T-helper 9 cell (primary cell): ENCODE results near the gene NOL4L.

Source experiments
- DNase-seq: peaks from one replicate; pipeline ENCODE4 v3.0.0-alpha.2; 2020

Gene NOL4L

GRCh38 chr20:32440758-32441078 lies 144.4 kb downstream of the NOL4L start:
- DNase-seq: no peak

DNA sequence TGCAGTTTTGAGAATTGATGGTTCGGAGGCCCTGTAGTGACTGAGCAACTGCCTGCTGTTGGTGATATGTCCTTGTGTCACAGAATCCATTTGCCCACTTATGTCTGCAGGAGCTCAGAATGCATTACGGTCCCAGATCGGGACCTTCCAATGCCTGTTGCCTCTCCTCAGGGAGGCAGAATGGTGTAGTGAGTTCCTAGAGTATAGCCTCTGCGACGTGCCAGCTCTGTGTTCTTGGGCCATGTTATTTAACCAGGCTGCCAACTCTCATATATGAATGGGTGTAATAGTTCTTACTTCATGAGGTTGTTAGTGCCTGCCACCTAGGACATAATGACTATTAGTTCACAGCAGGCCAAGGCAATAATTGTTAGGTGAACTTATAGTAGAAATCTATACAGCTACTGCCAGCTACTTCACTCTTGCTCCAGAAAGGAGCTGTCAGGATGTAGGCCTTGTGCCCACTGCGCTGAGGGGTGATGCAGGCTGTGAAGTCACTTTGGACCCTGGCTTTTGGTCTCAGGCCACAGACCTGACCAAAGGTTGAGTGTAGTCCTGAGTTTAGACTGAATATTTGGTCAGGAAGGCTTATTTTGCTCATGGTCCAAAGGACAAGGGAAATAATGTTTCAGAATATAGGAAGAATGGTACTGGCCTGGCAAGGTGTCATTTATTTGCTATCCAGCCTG lies 144.9 kb downstream of the NOL4L start:
- no peak for DNase-seq

- DNase-seq: no peak
Measured at GRCh38 chr20:32439132-32439829, 145.9 kb downstream of the NOL4L start.

GRCh38 chr20:32438331-32438858 lies 146.7 kb downstream of the NOL4L start:
- no peak for DNase-seq

- DNase-seq: no peak
Measured at GRCh38 chr20:32437391-32438074, 147.6 kb downstream of the NOL4L start.

DNA sequence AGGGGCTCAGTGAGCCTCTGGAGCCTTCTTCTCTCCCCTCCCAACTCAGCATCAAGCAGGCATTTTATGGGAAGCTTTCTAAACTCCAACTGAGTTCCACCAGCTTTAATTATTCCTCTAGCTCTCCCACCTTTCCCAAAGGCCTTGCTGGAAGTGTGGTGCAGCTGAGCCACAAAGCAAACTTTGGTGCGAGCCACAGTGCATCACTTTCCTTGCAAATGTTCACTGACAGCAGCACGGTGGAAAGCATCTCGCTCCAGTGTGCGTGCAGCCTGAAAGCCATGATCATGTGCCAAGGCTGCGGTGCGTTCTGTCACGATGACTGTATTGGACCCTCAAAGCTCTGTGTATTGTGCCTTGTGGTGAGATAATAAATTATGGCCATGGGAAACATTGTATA lies 148.2 kb downstream of the NOL4L start:
- no peak for DNase-seq

- no peak for DNase-seq
Measured at GRCh38 chr20:32436142-32436861, 148.8 kb downstream of the NOL4L start.

DNA sequence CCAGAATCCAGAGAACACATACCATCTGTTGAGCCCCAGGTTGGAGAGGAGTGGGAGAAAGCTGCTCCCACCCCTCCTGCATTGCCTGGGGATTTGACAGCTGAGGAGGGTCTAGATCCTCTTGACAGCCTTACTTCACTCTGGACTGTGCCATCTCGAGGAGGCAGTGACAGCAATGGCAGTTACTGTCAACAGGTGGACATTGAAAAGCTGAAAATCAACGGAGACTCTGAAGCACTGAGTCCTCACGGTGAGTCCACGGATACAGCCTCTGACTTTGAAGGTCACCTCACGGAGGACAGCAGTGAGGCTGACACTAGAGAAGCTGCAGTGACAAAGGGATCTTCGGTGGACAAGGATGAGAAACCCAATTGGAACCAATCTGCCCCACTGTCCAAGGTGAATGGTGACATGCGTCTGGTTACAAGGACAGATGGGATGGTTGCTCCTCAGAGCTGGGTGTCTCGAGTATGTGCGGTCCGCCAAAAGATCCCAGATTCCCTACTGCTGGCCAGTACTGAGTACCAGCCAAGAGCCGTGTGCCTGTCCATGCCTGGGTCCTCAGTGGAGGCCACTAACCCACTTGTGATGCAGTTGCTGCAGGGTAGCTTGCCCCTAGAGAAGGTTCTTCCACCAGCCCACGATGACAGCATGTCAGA lies 149.6 kb downstream of the NOL4L start:
- DNase-seq: no peak

DNA sequence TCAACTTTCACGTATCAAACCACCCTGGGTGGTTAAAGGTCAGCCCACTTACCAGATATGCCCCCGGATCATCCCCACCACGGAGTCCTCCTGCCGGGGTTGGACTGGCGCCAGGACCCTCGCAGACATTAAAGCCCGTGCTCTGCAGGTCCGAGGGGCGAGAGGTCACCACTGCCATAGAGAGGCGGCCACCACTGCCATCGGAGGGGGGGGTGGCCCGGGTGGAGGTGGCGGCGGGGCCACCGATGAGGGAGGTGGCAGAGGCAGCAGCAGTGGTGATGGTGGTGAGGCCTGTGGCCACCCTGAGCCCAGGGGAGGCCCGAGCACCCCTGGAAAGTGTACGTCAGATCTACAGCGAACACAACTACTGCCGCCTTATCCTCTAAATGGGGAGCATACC lies 150.7 kb downstream of the NOL4L start:
- no peak for DNase-seq

GRCh38 chr20:32433311-32434021 lies 151.7 kb downstream of the NOL4L start:
- no peak for DNase-seq

GRCh38 chr20:32432277-32432676 lies 152.9 kb downstream of the NOL4L start:
- DNase-seq: no peak

DNA sequence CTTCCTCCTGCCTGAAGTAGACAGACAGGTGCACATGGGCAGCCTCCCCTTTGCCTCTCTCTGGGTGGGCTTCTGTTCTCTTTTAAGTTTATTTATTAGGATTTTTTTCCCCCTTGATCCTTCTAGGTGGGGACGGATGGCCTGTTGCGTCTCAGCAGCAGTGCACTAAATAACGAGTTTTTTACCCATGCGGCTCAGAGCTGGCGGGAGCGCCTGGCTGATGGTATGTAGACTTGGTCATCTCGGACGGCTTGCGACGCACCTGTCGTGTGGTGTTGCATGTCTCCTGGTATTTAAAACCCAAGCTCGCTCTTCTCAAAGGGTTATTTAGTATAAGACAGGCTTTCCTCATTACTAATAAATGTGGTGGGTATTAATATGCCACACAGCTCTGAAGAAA lies 153.7 kb downstream of the NOL4L start:
- no peak for DNase-seq

GRCh38 chr20:32429745-32430360 lies 155.3 kb downstream of the NOL4L start:
- DNase-seq: no peak

GRCh38 chr20:32429343-32429742 lies 155.8 kb downstream of the NOL4L start:
- no peak for DNase-seq

GRCh38 chr20:32427996-32428395 lies 157.1 kb downstream of the NOL4L start:
- no peak for DNase-seq

GRCh38 chr20:32421290-32421689 lies 163.8 kb downstream of the NOL4L start:
- DNase-seq: no peak

- no peak for DNase-seq
Measured at GRCh38 chr20:32418376-32418775, 166.8 kb downstream of the NOL4L start.

DNA sequence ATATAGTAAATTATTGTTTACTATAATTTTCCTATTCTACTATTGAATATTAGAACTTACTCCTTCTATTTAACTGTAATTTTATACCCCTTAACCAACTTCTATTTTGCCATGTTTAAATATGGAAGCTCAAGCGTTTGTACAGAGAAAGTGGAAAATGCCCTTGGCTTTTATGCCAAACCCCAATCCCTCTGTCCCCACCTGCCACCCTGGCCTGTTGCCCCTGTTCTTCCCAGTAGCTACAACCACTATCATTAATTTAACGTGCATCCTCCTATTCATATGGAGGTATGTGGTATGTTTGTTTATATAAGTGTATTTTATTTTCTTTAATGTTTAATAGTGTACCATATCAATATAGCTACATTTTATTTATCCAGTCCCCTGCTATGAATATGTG lies 168.9 kb downstream of the NOL4L start:
- no peak for DNase-seq

DNA sequence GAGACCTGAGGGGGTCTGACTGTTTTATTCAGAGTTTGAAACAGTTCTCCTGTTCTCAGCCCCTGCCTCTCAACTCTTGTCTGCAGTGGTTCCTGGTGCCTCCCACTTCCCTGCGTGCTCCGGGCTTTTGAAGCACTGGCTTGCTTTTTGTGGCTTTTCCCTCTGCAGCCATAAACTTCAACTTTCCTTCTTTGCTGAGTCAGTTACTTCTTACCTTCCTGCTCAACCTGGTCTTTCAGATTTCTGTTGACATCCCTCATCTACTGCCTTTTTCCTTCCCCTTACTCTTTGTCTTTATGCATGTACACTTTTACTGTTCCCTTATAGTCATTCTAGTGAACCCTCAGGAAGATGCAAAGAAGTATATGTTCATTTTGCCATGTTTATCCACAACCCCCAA lies 169.6 kb downstream of the NOL4L start:
- DNase-seq: no peak

DNA sequence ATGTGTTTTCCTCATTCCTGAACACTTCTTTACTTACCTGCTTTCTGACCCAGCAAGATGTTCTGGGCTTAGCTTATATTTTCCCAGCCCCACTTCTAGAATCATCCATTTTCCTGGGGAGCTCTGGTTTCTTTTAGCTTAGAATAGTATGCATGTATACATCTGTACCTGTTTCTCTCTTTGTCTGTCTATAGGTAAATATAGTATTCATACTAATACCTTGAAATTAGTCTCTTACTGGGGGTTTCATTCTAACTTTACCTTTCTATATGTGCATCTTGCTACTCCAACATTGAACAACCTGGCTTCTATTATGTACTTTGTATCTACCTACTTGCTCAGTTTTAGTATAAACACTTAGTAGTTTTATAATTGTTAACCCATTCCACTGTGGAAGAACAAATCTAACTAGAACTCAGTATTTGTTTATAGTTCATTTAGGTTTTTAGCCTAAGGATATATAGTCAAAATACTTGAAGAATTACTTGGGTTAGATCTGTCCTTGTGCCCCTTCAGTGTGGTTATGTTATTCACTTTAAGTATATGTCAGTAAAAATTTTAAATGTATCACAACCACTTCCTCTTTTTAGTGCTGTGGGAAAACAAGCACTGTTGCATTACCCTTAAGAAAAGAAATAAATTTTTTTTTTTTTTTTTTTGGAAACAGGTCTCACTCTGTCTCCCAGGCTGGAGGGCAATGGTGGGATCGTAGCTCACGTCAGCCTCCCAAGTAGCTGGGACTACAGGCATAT lies 173.0 kb downstream of the NOL4L start:
- DNase-seq: no peak
